ENCODE data around the gene PCBP2.

Gene PCBP2

DNA sequence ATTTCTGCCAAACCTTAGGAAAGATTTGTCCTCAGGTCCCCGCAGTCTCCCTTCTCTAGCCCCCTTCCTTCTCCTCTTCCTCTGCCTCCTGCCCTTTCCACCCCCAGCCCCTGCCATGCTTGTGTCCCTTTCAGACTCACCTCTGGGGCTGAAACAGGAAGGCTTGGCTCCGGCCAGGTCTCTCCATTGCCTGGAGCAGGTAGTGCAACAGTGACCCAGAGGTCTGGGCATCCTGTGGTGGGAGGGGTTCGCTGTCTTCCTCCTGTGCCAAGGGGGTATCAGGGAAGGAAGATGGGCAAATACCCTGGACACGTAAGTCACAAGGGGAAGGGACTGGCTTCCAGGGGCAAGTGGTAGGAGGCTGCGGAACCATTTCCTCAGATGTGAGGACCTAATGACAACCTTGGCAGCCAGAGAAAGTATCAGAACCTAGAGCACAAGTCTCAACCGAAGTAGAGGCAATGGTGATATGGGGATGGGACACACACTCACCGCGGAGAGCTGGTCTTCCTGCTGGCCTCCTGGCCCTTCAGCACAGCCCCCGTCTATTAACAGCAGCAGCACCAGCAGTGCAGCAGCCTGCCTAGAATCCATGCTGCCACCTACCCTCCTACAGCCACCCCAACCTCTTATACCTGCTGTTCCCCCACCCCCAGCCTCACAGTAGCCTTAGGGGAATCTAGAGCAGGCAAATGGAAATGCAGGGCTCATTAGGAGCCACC, 55.1 kb downstream of the PCBP2 start, which contains the start of gene NPFF:
NPFF (minus strand) TSS at position 604 of the 722 bp plus-strand sequence; CDS start at position 594, 10 bp downstream.
- no peaks in the 10 kb centered on the region for H3K79me2 ChIP-seq (ENCODE audit: control insufficient read depth, insufficient read depth, low read length, poor library complexity)
- H3K27me3 ChIP-seq (ENCODE audit: insufficient read depth, low read length) = no peaks in the 10 kb centered on the region
- H3K18ac ChIP-seq (ENCODE audit: low read length) = no peak within 1 kb of the TSS
- H4K12ac ChIP-seq (ENCODE audit: low read depth, low read length) = no peak within 1 kb of the TSS
- no peak within 1 kb of the TSS for H3K27ac ChIP-seq (ENCODE audit: low read depth, low read length)
- peaks cover 3% of the 10 kb centered on the region for H3K9me3 ChIP-seq (ENCODE audit: insufficient read depth, low read depth, low read length)
- H2BK5ac ChIP-seq (ENCODE audit: low read depth, low read length, poor library complexity) = no peak within 1 kb of the TSS
- H2BK12ac ChIP-seq (ENCODE audit: low read length) = no peak within 1 kb of the TSS
- no peak within 1 kb of the TSS for H3K4me2 ChIP-seq (ENCODE audit: low read length)
- no peak for DNase-seq
- no peak within 1 kb of the TSS for H3K14ac ChIP-seq (ENCODE audit: low read length)
- no peak within 1 kb of the TSS for H4K8ac ChIP-seq (ENCODE audit: low read depth, low read length)
- no peak within 1 kb of the TSS for H3K4me3 ChIP-seq (ENCODE audit: low read depth, low read length)
- no peak within 1 kb of the TSS for H4K91ac ChIP-seq (ENCODE audit: low read depth, low read length)
- H3K9ac ChIP-seq (ENCODE audit: low read length) = no peak within 1 kb of the TSS
- H3K23ac ChIP-seq (ENCODE audit: low read length) = no peak within 1 kb of the TSS
- no peaks in the 10 kb centered on the region for H3K79me1 ChIP-seq (ENCODE audit: low read length)
- no CpG with 5 or more reads among the region's 9 CpGs for whole genome bisulfite sequencing (ENCODE audit: extremely low coverage, insufficient coverage, insufficient read length)
- H2AFZ ChIP-seq (ENCODE audit: insufficient read depth, low read length, poor library complexity) = no peak within 1 kb of the TSS
- no peak within 1 kb of the TSS for H2AK5ac ChIP-seq (ENCODE audit: low read length)
- H2BK120ac ChIP-seq (ENCODE audit: insufficient read depth, low read length, poor library complexity) = no peak within 1 kb of the TSS
- no peak within 1 kb of the TSS for H3K4ac ChIP-seq (ENCODE audit: low read depth, low read length)
- H3K4me1 ChIP-seq (ENCODE audit: control insufficient read depth in 1 of 2, insufficient read depth in 2 of 2, low read length in 2 of 2) = peaks cover 2% of the 10 kb centered on the region in 2 experiments
- peaks cover 38 to 60% of the 10 kb centered on the region in 2 experiments for H3K36me3 ChIP-seq (ENCODE audit: control insufficient read depth in 1 of 2, insufficient read depth in 2 of 2, low read length in 2 of 2)

GRCh38 chr12:53507603-53507885, 55.6 kb downstream of the PCBP2 start:
- Histone ChIP-seq H2AK5ac (ENCODE audit: low read length) (no peak overlapping the region), H2BK120ac (ENCODE audit: insufficient read depth, low read length, poor library complexity) (no peak overlapping the region), H2AFZ (ENCODE audit: insufficient read depth, low read length, poor library complexity) (no peak overlapping the region), H3K4ac (ENCODE audit: low read depth, low read length) (no peak overlapping the region), H3K27me3 (ENCODE audit: insufficient read depth, low read length) (no peaks in the 10 kb centered on the region), H3K23ac (ENCODE audit: low read length) (no peak overlapping the region), H2BK12ac (ENCODE audit: low read length) (no peak overlapping the region), H3K36me3 (ENCODE audit: control insufficient read depth in 1 of 2, insufficient read depth in 2 of 2, low read length in 2 of 2) (peaks cover 42 to 64% of the 10 kb centered on the region in 2 experiments), H2BK5ac (ENCODE audit: low read depth, low read length, poor library complexity) (no peak overlapping the region), H3K4me3 (ENCODE audit: low read depth, low read length) (no peak overlapping the region), H4K12ac (ENCODE audit: low read depth, low read length) (no peak overlapping the region), H4K8ac (ENCODE audit: low read depth, low read length) (no peak overlapping the region), H3K9me3 (ENCODE audit: insufficient read depth, low read depth, low read length) (peaks cover 3% of the 10 kb centered on the region), H3K18ac (ENCODE audit: low read length) (no peak overlapping the region), H3K4me2 (ENCODE audit: low read length) (no peak overlapping the region), H3K9ac (ENCODE audit: low read length) (no peak overlapping the region), H3K79me1 (ENCODE audit: low read length) (no peaks in the 10 kb centered on the region), H3K27ac (ENCODE audit: low read depth, low read length) (no peak overlapping the region), H3K14ac (ENCODE audit: low read length) (no peak overlapping the region), H4K91ac (ENCODE audit: low read depth, low read length) (no peak overlapping the region), H3K79me2 (ENCODE audit: control insufficient read depth, insufficient read depth, low read length, poor library complexity) (no peaks in the 10 kb centered on the region), H3K4me1 (ENCODE audit: control insufficient read depth in 1 of 2, insufficient read depth in 2 of 2, low read length in 2 of 2) (no peaks in the 10 kb centered on the region)
- no peak for DNase-seq
- WGBS (ENCODE audit: extremely low coverage, insufficient coverage, insufficient read length) = no CpG with 5 or more reads among the region's 4 CpGs

GRCh38 chr12:53508534-53509170, 56.8 kb downstream of the PCBP2 start:
- Histone ChIP-seq H3K36me3 (ENCODE audit: control insufficient read depth in 1 of 2, insufficient read depth in 2 of 2, low read length in 2 of 2) (peaks cover 44 to 62% of the 10 kb centered on the region in 2 experiments), H3K9ac (ENCODE audit: low read length) (no peak overlapping the region), H3K79me1 (ENCODE audit: low read length) (no peaks in the 10 kb centered on the region), H3K9me3 (ENCODE audit: insufficient read depth, low read depth, low read length) (peaks cover 3% of the 10 kb centered on the region), H3K14ac (ENCODE audit: low read length) (no peak overlapping the region), H3K4me3 (ENCODE audit: low read depth, low read length) (no peak overlapping the region), H3K27ac (ENCODE audit: low read depth, low read length) (no peak overlapping the region), H3K4me1 (ENCODE audit: control insufficient read depth in 1 of 2, insufficient read depth in 2 of 2, low read length in 2 of 2) (no peaks in the 10 kb centered on the region), H3K4ac (ENCODE audit: low read depth, low read length) (no peak overlapping the region), H2BK120ac (ENCODE audit: insufficient read depth, low read length, poor library complexity) (no peak overlapping the region), H2BK5ac (ENCODE audit: low read depth, low read length, poor library complexity) (no peak overlapping the region), H4K91ac (ENCODE audit: low read depth, low read length) (no peak overlapping the region), H3K18ac (ENCODE audit: low read length) (no peak overlapping the region), H4K8ac (ENCODE audit: low read depth, low read length) (no peak overlapping the region), H2AFZ (ENCODE audit: insufficient read depth, low read length, poor library complexity) (no peak overlapping the region), H3K4me2 (ENCODE audit: low read length) (no peak overlapping the region), H3K79me2 (ENCODE audit: control insufficient read depth, insufficient read depth, low read length, poor library complexity) (no peaks in the 10 kb centered on the region), H2BK12ac (ENCODE audit: low read length) (no peak overlapping the region), H3K27me3 (ENCODE audit: insufficient read depth, low read length) (no peaks in the 10 kb centered on the region), H3K23ac (ENCODE audit: low read length) (no peak overlapping the region), H4K12ac (ENCODE audit: low read depth, low read length) (no peak overlapping the region), H2AK5ac (ENCODE audit: low read length) (no peak overlapping the region)
- WGBS (ENCODE audit: extremely low coverage, insufficient coverage, insufficient read length) = no CpG with 5 or more reads among the region's 7 CpGs
- peak; percentile 77 to 93 for DNase-seq

DNA sequence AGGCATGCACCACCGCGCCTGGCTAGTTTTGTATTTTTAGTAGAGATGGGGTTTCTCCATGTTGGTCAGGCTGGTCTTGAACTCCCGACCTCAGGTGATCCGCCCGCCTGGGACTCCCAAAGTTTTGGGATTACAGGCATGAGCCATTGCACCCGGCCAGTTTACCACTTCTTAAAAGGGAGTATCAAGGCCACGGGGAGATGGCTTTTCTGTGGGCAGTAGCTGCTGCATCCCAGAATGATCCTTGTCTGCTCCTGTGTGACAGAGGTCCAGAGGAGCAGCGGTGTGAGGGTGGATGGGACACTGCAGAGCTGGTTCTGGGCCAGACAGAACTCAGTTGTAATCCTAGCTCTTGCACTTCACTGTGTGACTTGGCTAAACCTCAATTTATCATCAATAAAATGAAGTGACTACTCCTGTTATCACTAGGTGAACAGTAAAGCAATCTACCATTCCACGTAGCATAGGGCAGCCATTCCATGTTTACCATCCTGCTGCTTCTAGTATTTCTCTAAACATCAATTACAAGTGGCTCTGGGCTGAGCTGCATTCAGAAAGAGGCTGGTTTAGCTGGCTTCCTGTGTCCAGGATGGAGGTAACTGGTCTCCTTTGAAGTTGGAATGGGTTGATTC, 58.4 kb downstream of the PCBP2 start:
- H2BK5ac ChIP-seq (ENCODE audit: low read depth, low read length, poor library complexity) = no peak overlapping the region
- H3K9me3 ChIP-seq (ENCODE audit: insufficient read depth, low read depth, low read length) = no peaks in the 10 kb centered on the region
- no peak for DNase-seq
- no peak overlapping the region for H4K12ac ChIP-seq (ENCODE audit: low read depth, low read length)
- H2AK5ac ChIP-seq (ENCODE audit: low read length) = no peak overlapping the region
- H3K4me2 ChIP-seq (ENCODE audit: low read length) = no peak overlapping the region
- no peaks in the 10 kb centered on the region for H3K79me1 ChIP-seq (ENCODE audit: low read length)
- no peak overlapping the region for H3K18ac ChIP-seq (ENCODE audit: low read length)
- no peak overlapping the region for H3K4ac ChIP-seq (ENCODE audit: low read depth, low read length)
- no peak overlapping the region for H3K4me3 ChIP-seq (ENCODE audit: low read depth, low read length)
- H2BK12ac ChIP-seq (ENCODE audit: low read length) = no peak overlapping the region
- H3K23ac ChIP-seq (ENCODE audit: low read length) = no peak overlapping the region
- no peaks in the 10 kb centered on the region for H3K4me1 ChIP-seq (ENCODE audit: control insufficient read depth in 1 of 2, insufficient read depth in 2 of 2, low read length in 2 of 2)
- no peak overlapping the region for H2BK120ac ChIP-seq (ENCODE audit: insufficient read depth, low read length, poor library complexity)
- no peak overlapping the region for H3K9ac ChIP-seq (ENCODE audit: low read length)
- H3K79me2 ChIP-seq (ENCODE audit: control insufficient read depth, insufficient read depth, low read length, poor library complexity) = no peaks in the 10 kb centered on the region
- H3K27ac ChIP-seq (ENCODE audit: low read depth, low read length) = no peak overlapping the region
- no CpG with 5 or more reads among the region's 9 CpGs for WGBS (ENCODE audit: extremely low coverage, insufficient coverage, insufficient read length)
- H2AFZ ChIP-seq (ENCODE audit: insufficient read depth, low read length, poor library complexity) = no peak overlapping the region
- no peak overlapping the region for H4K91ac ChIP-seq (ENCODE audit: low read depth, low read length)
- H4K8ac ChIP-seq (ENCODE audit: low read depth, low read length) = no peak overlapping the region
- no peak overlapping the region for H3K14ac ChIP-seq (ENCODE audit: low read length)
- H3K27me3 ChIP-seq (ENCODE audit: insufficient read depth, low read length) = no peaks in the 10 kb centered on the region
- peaks cover 34 to 57% of the 10 kb centered on the region in 2 experiments for H3K36me3 ChIP-seq (ENCODE audit: control insufficient read depth in 1 of 2, insufficient read depth in 2 of 2, low read length in 2 of 2)

Measured in trophoblast cell (in vitro differentiated cells and primary cell).